GM12878 (cell line): ENCODE data around the gene STX1B. TPM values are rescaled to one million over a fixed set of nuclear protein-coding genes. Genes with fewer than 3 reads are reported as not detected.

Experiments
- ATAC-seq: fragments of 200-7000 bp; cut with Tn5 transposase; 3 replicates; pipeline ENCODE4 v1.9.1; 2020; ENCODE audit warnings: mild to moderate bottlenecking, moderate library complexity
- BruUV-seq: library from RNA; stranded (reverse); fragments of 400-500 nt; replicated peaks from 2 replicates; lab custom pipeline; 2021; lab: Mats Ljungman, UMichigan
- CTCF ChIA-PET: fragments of 300-600 bp; sonication (Branson Sonifier 250); formaldehyde crosslinking; extraction: SDS; loops from one replicate; lab custom pipeline; 2021; ENCODE audit warnings: inconsistent platforms; lab: Yijun Ruan, JAX
- POLR2A ChIA-PET: fragments of 350-600 bp; formaldehyde crosslinking; extraction: SDS; loops from one replicate; lab custom pipeline; 2021; ENCODE audit warnings: inconsistent platforms; lab: Charles Lee
- RAD21 ChIA-PET: fragments of 300-600 bp; sonication (Branson Sonifier 250); formaldehyde crosslinking; loops from one replicate; lab custom pipeline; 2023; ENCODE audit warnings: antibody characterized with exemption; ENCODE audit not compliant: unreplicated experiment; lab: Charles Lee
- SMC1A ChIA-PET: fragments of 300-600 bp; sonication (Branson Sonifier 250); formaldehyde crosslinking; loops from one replicate; lab custom pipeline; 2023; ENCODE audit not compliant: unreplicated experiment, uncharacterized antibody; lab: Charles Lee
- DNase-seq: peaks from one replicate; pipeline ENCODE4 v3.0.0-alpha.2; 2011; ENCODE audit warnings: low read depth, low spot score
- FAIRE-seq: peaks from 3 replicates; lab custom pipeline; 2011; peaks lifted over from hg19 to GRCh38; lab: Jason Lieb, UNC
- H2AFZ ChIP-seq: 2 replicates; pipeline ENCODE4 v1.6.0; 2011; ENCODE audit warnings: low read depth, low read length, control low read depth; ENCODE audit not compliant: control insufficient read depth
- H3K27ac ChIP-seq: 2 replicates; pipeline ENCODE4 v1.5.1; 2011; ENCODE audit warnings: control low read depth; ENCODE audit not compliant: control insufficient read depth, insufficient read depth
- H3K27me3 ChIP-seq, 2 experiments: replicated peaks in 1 of 2; 2 replicates each; pipeline versions ENCODE4 v1.6.0 to v1.6.1; 2011; ENCODE audit warnings: low read length in 1 of 2; ENCODE audit not compliant: control insufficient read depth in 2 of 2, insufficient read depth in 2 of 2
- H3K36me3 ChIP-seq, 2 experiments: 2 replicates each; pipeline ENCODE4 v1.5.1; 2011; ENCODE audit warnings: low read length in 1 of 2; ENCODE audit not compliant: control insufficient read depth in 2 of 2, insufficient read depth in 2 of 2
- H3K4me1 ChIP-seq: 2 replicates; pipeline ENCODE4 v1.6.1; 2011; ENCODE audit warnings: mild to moderate bottlenecking, low read length, moderate library complexity, mixed read lengths; ENCODE audit not compliant: control insufficient read depth, insufficient read depth
- H3K4me2 ChIP-seq: 2 replicates; pipeline ENCODE4 v1.6.0; 2011; ENCODE audit warnings: control low read depth; ENCODE audit not compliant: control insufficient read depth, insufficient read depth
- H3K4me3 ChIP-seq: fragments of 200-600 bp; sonication (generic); 2 replicates; pipeline ENCODE4 v1.5.1; 2016
- H3K79me2 ChIP-seq: 2 replicates; pipeline ENCODE4 v1.6.0; 2011; ENCODE audit warnings: low read length; ENCODE audit not compliant: control insufficient read depth, insufficient read depth
- H3K9ac ChIP-seq: 2 replicates; pipeline ENCODE4 v1.8.0; 2011; ENCODE audit warnings: low read length, control low read depth, mixed read lengths; ENCODE audit not compliant: control insufficient read depth, insufficient read depth
- H3K9me3 ChIP-seq: replicated peaks from 3 replicates; pipeline ENCODE4 v1.5.1; 2011; ENCODE audit warnings: mild to moderate bottlenecking, low read length; ENCODE audit not compliant: control insufficient read depth, insufficient read depth
- H4K20me1 ChIP-seq: 2 replicates; pipeline ENCODE4 v1.6.0; 2011; ENCODE audit not compliant: control insufficient read depth, insufficient read depth
- ASH2L ChIP-seq: fragments of 300-600, 200-600 bp; sonication (generic); IDR thresholded peaks from 2 replicates; pipeline ENCODE4 v1.6.1; 2017; ENCODE audit warnings: low read depth, mild to moderate bottlenecking, borderline replicate concordance
- CEBPB ChIP-seq, 2 experiments: fragments of 150-350 bp in 1 of 2; IDR thresholded peaks; 2 replicates each; pipeline ENCODE4 v1.6.1; 2012 to 2014; ENCODE audit warnings: low read depth in 2 of 2, low read length in 2 of 2, borderline replicate concordance in 1 of 2, inconsistent platforms in 1 of 2
- CHD2 ChIP-seq: IDR thresholded peaks from 2 replicates; pipeline ENCODE4 v1.6.1; 2011; ENCODE audit warnings: low read depth, low read length, improper control_type of control experiment, borderline replicate concordance
- EP300 ChIP-seq, 2 experiments: fragments of 150-350 bp in 1 of 2; IDR thresholded peaks; 2 replicates each; pipeline ENCODE4 v1.6.1; 2011 to 2012; ENCODE audit warnings: low read depth in 2 of 2, low read length in 2 of 2, borderline replicate concordance in 1 of 2, improper control_type of control experiment in 1 of 2, inconsistent platforms in 1 of 2; ENCODE audit not compliant: control insufficient read depth in 1 of 2
- KDM1A ChIP-seq: fragments of 200-600 bp; sonication (generic); IDR thresholded peaks from 2 replicates; pipeline ENCODE4 v1.6.1; 2016; ENCODE audit warnings: borderline replicate concordance
- MTA2 ChIP-seq: fragments of 450-650 bp; IDR thresholded peaks from 2 replicates; pipeline ENCODE4 v1.6.1; 2016; ENCODE audit warnings: low read depth, mild to moderate bottlenecking, moderate library complexity
- MYB ChIP-seq: fragments of 150-350 bp; IDR thresholded peaks from 2 replicates; pipeline ENCODE4 v1.6.1; 2014; ENCODE audit warnings: mild to moderate bottlenecking, low read depth, low read length, borderline replicate concordance
- NR2C1 ChIP-seq: fragments of 450-650 bp; IDR thresholded peaks from 2 replicates; pipeline ENCODE4 v1.6.1; 2017; ENCODE audit warnings: antibody characterized with exemption, mild to moderate bottlenecking, moderate library complexity
- RAD51 ChIP-seq: fragments of 450-650 bp; IDR thresholded peaks from 2 replicates; pipeline ENCODE4 v1.6.1; 2016; ENCODE audit warnings: moderate library complexity, mild to moderate bottlenecking, inconsistent platforms
- RCOR1 ChIP-seq: conservative IDR thresholded peaks from 2 replicates; pipeline ENCODE4 v1.6.1; 2012; ENCODE audit warnings: low read depth, low read length, improper control_type of control experiment
- SIX5 ChIP-seq: IDR thresholded peaks from 2 replicates; pipeline ENCODE4 v1.6.1; 2011; ENCODE audit warnings: mild to moderate bottlenecking, low read depth, low read length, moderate library complexity; ENCODE audit not compliant: severe bottlenecking
- SMAD1 ChIP-seq: fragments of 450-650 bp; IDR thresholded peaks from 2 replicates; pipeline ENCODE4 v1.6.1; 2018; ENCODE audit warnings: mild to moderate bottlenecking, low read depth; ENCODE audit not compliant: partially characterized antibody
- SRF ChIP-seq, 2 experiments: IDR thresholded peaks; 2 replicates each; pipeline ENCODE4 v1.6.1; 2011; ENCODE audit warnings: low read depth in 2 of 2, low read length in 2 of 2, mild to moderate bottlenecking in 1 of 2, moderate library complexity in 1 of 2
- SUPT20H ChIP-seq: IDR thresholded peaks from 2 replicates; pipeline ENCODE4 v1.6.1; 2011; ENCODE audit warnings: low read depth, mild to moderate bottlenecking, low read length, moderate library complexity, borderline replicate concordance; ENCODE audit not compliant: control insufficient read depth
- TBL1XR1 ChIP-seq: IDR thresholded peaks from 2 replicates; pipeline ENCODE4 v1.6.1; 2012; ENCODE audit warnings: low read depth, low read length, improper control_type of control experiment
- ZNF622 ChIP-seq: fragments of 450-650 bp; IDR thresholded peaks from 2 replicates; pipeline ENCODE4 v1.6.1; 2017; ENCODE audit warnings: mild to moderate bottlenecking, inconsistent platforms
- WGBS: methylation state at CpG from one replicate; pipeline ENCODE4 v1.1.6; 2016; ENCODE audit warnings: low lambda C conversion rate; ENCODE audit not compliant: insufficient replicate concordance, insufficient coverage; ENCODE audit errors: missing lambda C conversion rate; 5-methylcytosine and 5-hydroxymethylcytosine counted together
- in situ Hi-C: fragments of 300-500 bp; cut with MboI; formaldehyde crosslinking; loops from 9 replicates; pipeline ENCODE4 v1.14.3; 2018; ENCODE audit warnings: mixed read lengths
- intact Hi-C: fragments of 100-400 bp; cut with micrococcal nuclease; formaldehyde crosslinking; loops from one replicate; pipeline ENCODE4 v1.14.2; 2022; ENCODE audit not compliant: unreplicated experiment
- polyA plus RNA-seq, 11 experiments: library from polyadenylated mRNA; depleted of rRNA in 4 of 11; unstranded in 6 of 11; stranded (reverse) in 5 of 11; fragments of >200 nt; fragmentation: Nextera tagmentation in 4 of 11; fragmentation: Illumina TruSeq in 1 of 11; extraction: Ambion mirVana in 4 of 11; extraction: Trizol in 1 of 11; gene quantifications; 1 replicate in 1 of 11; 2 replicates in 10 of 11; pipeline versions ENCODE4 v1.2.1 to v1.2.3, GENCODE V29; 2011 to 2016; ENCODE audit warnings: inconsistent platforms in 2 of 11, missing spikeins in 2 of 11, low read depth in 1 of 11
- total RNA-seq, 4 experiments: library from RNA; depleted of rRNA in 3 of 4; stranded (reverse); fragments of >200 nt in 3 of 4; fragmentation: Illumina TruSeq in 1 of 4; extraction: Trizol in 1 of 4; gene quantifications; 2 replicates each; pipeline versions ENCODE4 v1.2.1 to v1.2.3, GENCODE V29; 2013 to 2021
- TF ChIP-seq, protein P1 (sequence below): fragments of 450-650 bp; IDR thresholded peaks from 2 replicates; pipeline ENCODE4 v1.6.1; 2017; ENCODE audit warnings: low read depth, mild to moderate bottlenecking, moderate library complexity
- TF ChIP-seq, protein P2 (sequence below): fragments of 450-650 bp; formaldehyde crosslinking; IDR thresholded peaks from 2 replicates; pipeline ENCODE4 v1.4.0; 2022; ENCODE audit warnings: mild to moderate bottlenecking, moderate library complexity

STX1B gene
- total and polyA plus RNA-seq, 10 of the 15 experiments (the other 5 are each of a cell fraction or from before 2014, with no cell fraction given), result 0.22 to 2.5 (median 1.1) TPM

- TF ChIP-seq ASH2L (no peak), CHD2 (no peak), ZNF622 (no peak), KDM1A (no peak), RCOR1 (no peak)
These were observed 45.2 kb upstream of the STX1B start (continued) for GRCh38 chr16:31055613-31056012.

DNA sequence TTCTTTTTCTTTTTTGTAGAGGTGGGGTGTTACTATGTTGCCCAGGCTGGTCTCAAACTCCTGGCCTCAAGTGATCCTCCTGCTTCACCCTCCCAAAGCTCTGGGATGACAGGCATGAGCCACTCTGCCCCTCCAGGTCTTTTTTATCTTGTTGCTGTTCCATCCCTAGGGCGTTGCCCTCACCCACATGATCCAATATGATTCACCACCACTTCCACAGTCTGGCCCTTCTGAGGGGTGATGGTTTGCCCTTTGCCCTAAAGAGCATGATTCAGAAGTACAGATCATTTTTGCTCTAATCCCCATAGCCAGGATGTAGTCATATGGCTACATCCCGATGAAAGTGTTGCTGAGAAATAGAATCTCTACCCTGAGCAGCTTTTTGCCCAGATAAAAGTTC, 41.7 kb upstream of the STX1B start:
- no peaks in the 10 kb centered on the region for H3K27me3 ChIP-seq
- no peaks in the 10 kb centered on the region for H3K9me3 ChIP-seq
- in situ Hi-C loops, result no loop called here
- no peak; the same call in 2 of the 3 replicates for ATAC-seq
- WGBS, result 61% methylated on average over 2 of the region's 2 CpGs
- intact Hi-C loops, result no loop called here
- H3K4me3 ChIP-seq, result no peak overlapping the region
- no peaks in the 10 kb centered on the region for H3K79me2 ChIP-seq
- no peak overlapping the region for H3K27ac ChIP-seq
- H4K20me1 ChIP-seq, result no peaks in the 10 kb centered on the region
- no peak overlapping the region for H3K4me2 ChIP-seq
- no TSS peak for BruUV-seq
- no peak overlapping the region for H2AFZ ChIP-seq
- no peak for DNase-seq
- H3K36me3 ChIP-seq, result no peaks in the 10 kb centered on the region
- ChIA-PET RAD21 (no interaction called here), CTCF (no interaction called here), SMC1A (no interaction called here), POLR2A (interaction anchor here (0.6 kb wide), 1 partner anchor 16 kb away, joined by 3 read pairs; no protein-coding TSS in a partner anchor)
- no peak for FAIRE-seq
- H3K4me1 ChIP-seq, result no peaks in the 10 kb centered on the region
- no peak overlapping the region for H3K9ac ChIP-seq
- no peak for TF ChIP-seq SRF (IDR thresholded peaks at IDR 0.05; ENCODE audit: low read depth in 2 of 2, low read length in 2 of 2)
- no peak for TF ChIP-seq RAD51
- no peak for TF ChIP-seq CEBPB (IDR thresholded peaks at IDR 0.05; ENCODE audit: borderline replicate concordance in 1 of 2, low read depth in 2 of 2, low read length in 2 of 2)
- no peak for TF ChIP-seq NR2C1
- no peak for TF ChIP-seq MYB
- TF ChIP-seq MTA2, result no peak
- TF ChIP-seq EP300 (IDR thresholded peaks at IDR 0.05; ENCODE audit: borderline replicate concordance in 1 of 2, control insufficient read depth in 1 of 2, low read depth in 2 of 2, low read length in 2 of 2), result no peak
- TF ChIP-seq, protein P1, sequence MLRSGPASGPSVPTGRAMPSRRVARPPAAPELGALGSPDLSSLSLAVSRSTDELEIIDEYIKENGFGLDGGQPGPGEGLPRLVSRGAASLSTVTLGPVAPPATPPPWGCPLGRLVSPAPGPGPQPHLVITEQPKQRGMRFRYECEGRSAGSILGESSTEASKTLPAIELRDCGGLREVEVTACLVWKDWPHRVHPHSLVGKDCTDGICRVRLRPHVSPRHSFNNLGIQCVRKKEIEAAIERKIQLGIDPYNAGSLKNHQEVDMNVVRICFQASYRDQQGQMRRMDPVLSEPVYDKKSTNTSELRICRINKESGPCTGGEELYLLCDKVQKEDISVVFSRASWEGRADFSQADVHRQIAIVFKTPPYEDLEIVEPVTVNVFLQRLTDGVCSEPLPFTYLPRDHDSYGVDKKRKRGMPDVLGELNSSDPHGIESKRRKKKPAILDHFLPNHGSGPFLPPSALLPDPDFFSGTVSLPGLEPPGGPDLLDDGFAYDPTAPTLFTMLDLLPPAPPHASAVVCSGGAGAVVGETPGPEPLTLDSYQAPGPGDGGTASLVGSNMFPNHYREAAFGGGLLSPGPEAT, result no peak
- TF ChIP-seq, protein P2, sequence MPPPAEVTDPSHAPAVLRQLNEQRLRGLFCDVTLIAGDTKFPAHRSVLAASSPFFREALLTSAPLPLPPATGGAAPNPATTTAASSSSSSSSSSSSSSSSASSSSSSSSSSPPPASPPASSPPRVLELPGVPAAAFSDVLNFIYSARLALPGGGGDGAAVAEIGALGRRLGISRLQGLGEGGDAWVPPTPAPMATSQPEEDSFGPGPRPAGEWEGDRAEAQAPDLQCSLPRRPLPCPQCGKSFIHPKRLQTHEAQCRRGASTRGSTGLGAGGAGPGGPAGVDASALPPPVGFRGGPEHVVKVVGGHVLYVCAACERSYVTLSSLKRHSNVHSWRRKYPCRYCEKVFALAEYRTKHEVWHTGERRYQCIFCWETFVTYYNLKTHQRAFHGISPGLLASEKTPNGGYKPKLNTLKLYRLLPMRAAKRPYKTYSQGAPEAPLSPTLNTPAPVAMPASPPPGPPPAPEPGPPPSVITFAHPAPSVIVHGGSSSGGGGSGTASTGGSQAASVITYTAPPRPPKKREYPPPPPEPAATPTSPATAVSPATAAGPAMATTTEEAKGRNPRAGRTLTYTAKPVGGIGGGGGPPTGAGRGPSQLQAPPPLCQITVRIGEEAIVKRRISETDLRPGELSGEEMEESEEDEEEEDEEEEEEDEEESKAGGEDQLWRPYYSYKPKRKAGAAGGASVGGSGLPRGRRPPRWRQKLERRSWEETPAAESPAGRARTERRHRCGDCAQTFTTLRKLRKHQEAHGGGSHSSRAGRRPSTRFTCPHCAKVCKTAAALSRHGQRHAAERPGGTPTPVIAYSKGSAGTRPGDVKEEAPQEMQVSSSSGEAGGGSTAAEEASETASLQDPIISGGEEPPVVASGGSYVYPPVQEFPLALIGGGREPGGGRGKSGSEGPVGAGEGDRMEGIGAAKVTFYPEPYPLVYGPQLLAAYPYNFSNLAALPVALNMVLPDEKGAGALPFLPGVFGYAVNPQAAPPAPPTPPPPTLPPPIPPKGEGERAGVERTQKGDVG (CRISPR knock-in tag), result no peak
- no peak for TF ChIP-seq TBL1XR1
- no peak for TF ChIP-seq SIX5
- no peak for TF ChIP-seq SUPT20H
- no peak for TF ChIP-seq SMAD1
